ENCODE data around the gene PAPSS1. TPM values are rescaled to one million over a fixed set of nuclear protein-coding genes. Genes with fewer than 3 reads are reported as not detected.
"Not testable (repeated sequence)": the region's sequence is repeated elsewhere in the genome, so short reads cannot be mapped to it uniquely, and the experiment has no call there.

Gene PAPSS1
- total RNA-seq, 1 experiment from 2014 or later, result 63.2 TPM

- Histone ChIP-seq H3K27ac (no peak overlapping the region), H3K9me3 (replicated peaks) (no peaks in the 10 kb centered on the region), H3K4me1 (replicated peaks) (peaks cover 10% of the 10 kb centered on the region), H3K27me3 (replicated peaks) (no peaks in the 10 kb centered on the region), H3K4me3 (no peak overlapping the region), H3K36me3 (peaks cover 7% of the 10 kb centered on the region; the same call in 1 of the 2 replicates)
- no peak for DNase-seq (ENCODE audit: low read depth in 1 of 2, low spot score in 2 of 2)
These were observed 1.6 kb downstream of the PAPSS1 start for GRCh38 chr4:107718351-107718965.

GRCh38 chr4:107714256-107714655, 5.8 kb downstream of the PAPSS1 start:
- H3K9me3 ChIP-seq (replicated peaks), result no peaks in the 10 kb centered on the region
- DNase-seq (ENCODE audit: low read depth in 1 of 2, low spot score in 2 of 2), result no peak
- no peaks in the 10 kb centered on the region for H3K27me3 ChIP-seq (replicated peaks)
- H3K4me1 ChIP-seq (replicated peaks), result peaks cover 8% of the 10 kb centered on the region
- H3K36me3 ChIP-seq, result 0 out of 2 replicates have a peak, but pooled peaks cover 3% of the 10 kb centered on the region
- no peak overlapping the region for H3K4me3 ChIP-seq
- H3K27ac ChIP-seq, result no peak overlapping the region

GRCh38 chr4:107712236-107712635, 7.8 kb downstream of the PAPSS1 start:
- Histone ChIP-seq H3K36me3 (0 out of 2 replicates have a peak, but pooled peaks cover under 1% of the 10 kb centered on the region), H3K27ac (no peak overlapping the region), H3K4me1 (replicated peaks) (no peaks in the 10 kb centered on the region), H3K4me3 (no peak overlapping the region), H3K27me3 (replicated peaks) (no peaks in the 10 kb centered on the region), H3K9me3 (replicated peaks) (peaks cover under 1% of the 10 kb centered on the region; the same call in 1 of the 2 replicates)
- no peak for DNase-seq (ENCODE audit: low read depth in 1 of 2, low spot score in 2 of 2)

- DNase-seq (ENCODE audit: low read depth in 1 of 2, low spot score in 2 of 2), result no peak
- no peak overlapping the region for H3K27ac ChIP-seq
- peaks cover 4% of the 10 kb centered on the region; the same call in 1 of the 2 replicates for H3K9me3 ChIP-seq (replicated peaks)
- no peaks in the 10 kb centered on the region for H3K4me1 ChIP-seq (replicated peaks)
- H3K4me3 ChIP-seq, result no peak overlapping the region
- no peaks in the 10 kb centered on the region for H3K27me3 ChIP-seq (replicated peaks)
- peaks cover 2% of the 10 kb centered on the region; the same call in 1 of the 2 replicates for H3K36me3 ChIP-seq
These were observed 8.2 kb downstream of the PAPSS1 start for GRCh38 chr4:107711831-107712230.

- peaks cover 10% of the 10 kb centered on the region; the same call in 1 of the 2 replicates for H3K9me3 ChIP-seq (replicated peaks)
- H3K36me3 ChIP-seq, result peaks cover 6% of the 10 kb centered on the region; the same call in 1 of the 2 replicates
- no peaks in the 10 kb centered on the region for H3K27me3 ChIP-seq (replicated peaks)
- no peak for DNase-seq (ENCODE audit: low read depth in 1 of 2, low spot score in 2 of 2)
- H3K4me3 ChIP-seq, result no peak overlapping the region
- H3K4me1 ChIP-seq (replicated peaks), result no peaks in the 10 kb centered on the region
- no peak overlapping the region for H3K27ac ChIP-seq
These were observed 9.3 kb downstream of the PAPSS1 start for GRCh38 chr4:107710493-107711459.

GRCh38 chr4:107709916-107710315, 10.1 kb downstream of the PAPSS1 start:
- no peak for DNase-seq (ENCODE audit: low read depth in 1 of 2, low spot score in 2 of 2)
- H3K27ac ChIP-seq, result no peak overlapping the region
- H3K4me1 ChIP-seq (replicated peaks), result no peaks in the 10 kb centered on the region

GRCh38 chr4:107708225-107708624, 11.8 kb downstream of the PAPSS1 start:
- no peak for DNase-seq (ENCODE audit: low read depth in 1 of 2, low spot score in 2 of 2)
- H3K27ac ChIP-seq, result no peak overlapping the region
- H3K4me1 ChIP-seq (replicated peaks), result no peaks in the 10 kb centered on the region
- H3K4me3 ChIP-seq, result no peak overlapping the region
- peaks cover 6% of the 10 kb centered on the region; the same call in 1 of the 2 replicates for H3K36me3 ChIP-seq
- peaks cover 13% of the 10 kb centered on the region for H3K9me3 ChIP-seq (replicated peaks)
- H3K27me3 ChIP-seq (replicated peaks), result no peaks in the 10 kb centered on the region

More at GRCh38 chr4:107709916-107710315, 10.1 kb downstream of the PAPSS1 start:
- peaks cover 13% of the 10 kb centered on the region for H3K9me3 ChIP-seq (replicated peaks)
- H3K27me3 ChIP-seq (replicated peaks), result no peaks in the 10 kb centered on the region
- no peak overlapping the region for H3K4me3 ChIP-seq
- H3K36me3 ChIP-seq, result peaks cover 6% of the 10 kb centered on the region; the same call in 1 of the 2 replicates

- Histone ChIP-seq H3K9me3 (replicated peaks) (peaks cover 13% of the 10 kb centered on the region), H3K27me3 (replicated peaks) (no peaks in the 10 kb centered on the region), H3K36me3 (peaks cover 6% of the 10 kb centered on the region), H3K4me3 (no peak overlapping the region), H3K27ac (no peak overlapping the region), H3K4me1 (replicated peaks) (no peaks in the 10 kb centered on the region)
- DNase-seq (ENCODE audit: low read depth in 1 of 2, low spot score in 2 of 2), result no peak
These were observed 14.1 kb downstream of the PAPSS1 start for GRCh38 chr4:107705742-107706556.

GRCh38 chr4:107701565-107701964, 18.5 kb downstream of the PAPSS1 start:
- Histone ChIP-seq H3K9me3 (replicated peaks) (peaks cover 6% of the 10 kb centered on the region), H3K36me3 (peaks cover 6% of the 10 kb centered on the region), H3K4me1 (replicated peaks) (peaks cover 21% of the 10 kb centered on the region), H3K27ac (no peak overlapping the region), H3K27me3 (replicated peaks) (no peaks in the 10 kb centered on the region), H3K4me3 (no peak overlapping the region)
- no peak for DNase-seq (ENCODE audit: low read depth in 1 of 2, low spot score in 2 of 2)

- peak in 1 of 2 experiments; percentile 50 for DNase-seq (ENCODE audit: low read depth in 1 of 2, low spot score in 2 of 2)
- Histone ChIP-seq H3K4me1 (replicated peaks) (peaks cover 21% of the 10 kb centered on the region), H3K27ac (peak overlapping the region; percentile 45), H3K36me3 (peaks cover 5% of the 10 kb centered on the region), H3K27me3 (replicated peaks) (no peaks in the 10 kb centered on the region), H3K9me3 (replicated peaks) (no peaks in the 10 kb centered on the region; the same call in 1 of the 2 replicates), H3K4me3 (no peak overlapping the region)
These were observed 20.4 kb downstream of the PAPSS1 start for GRCh38 chr4:107699466-107700206.

- not testable (repeated sequence) for DNase-seq (ENCODE audit: low read depth in 1 of 2, low spot score in 2 of 2); H3K9me3 ChIP-seq (replicated peaks); H3K4me3 ChIP-seq; H3K27ac ChIP-seq; H3K36me3 ChIP-seq; H3K27me3 ChIP-seq (replicated peaks)
- peaks cover 21% of the 10 kb centered on the region for H3K4me1 ChIP-seq (replicated peaks)
These were observed 23.8 kb downstream of the PAPSS1 start for GRCh38 chr4:107696187-107696586.

- Histone ChIP-seq H3K27ac (no peak overlapping the region), H3K4me3 (no peak overlapping the region), H3K27me3 (replicated peaks) (no peaks in the 10 kb centered on the region), H3K9me3 (replicated peaks) (no peaks in the 10 kb centered on the region), H3K36me3 (no peaks in the 10 kb centered on the region), H3K4me1 (replicated peaks) (peaks cover 11% of the 10 kb centered on the region)
- DNase-seq (ENCODE audit: low read depth in 1 of 2, low spot score in 2 of 2), result no peak
These were observed 26.9 kb downstream of the PAPSS1 start for GRCh38 chr4:107693132-107693531.

- DNase-seq (ENCODE audit: low read depth in 1 of 2, low spot score in 2 of 2), result no peak
- Histone ChIP-seq H3K4me1 (replicated peaks) (peaks cover 11% of the 10 kb centered on the region), H3K36me3 (no peaks in the 10 kb centered on the region), H3K27me3 (replicated peaks) (no peaks in the 10 kb centered on the region), H3K4me3 (no peak overlapping the region), H3K9me3 (replicated peaks) (no peaks in the 10 kb centered on the region), H3K27ac (no peak overlapping the region)
These were observed 27.8 kb downstream of the PAPSS1 start for GRCh38 chr4:107692202-107692601.
